Measurements from ENCODE around the gene F2RL1. TPM values are rescaled to one million over a fixed set of nuclear protein-coding genes. Genes with fewer than 3 reads are reported as not detected.

Gene F2RL1
- total and polyA plus RNA-seq, 2 of the 13 experiments (the other 11 are each of a cell fraction or from before 2014, with no cell fraction given), result 9.9 to 23.0 TPM

GRCh38 chr5:76852772-76853171 lies 33.9 kb downstream of the F2RL1 start:
- H4K20me1 ChIP-seq (ENCODE audit: insufficient read depth, low read length), result no peaks in the 10 kb centered on the region
- in situ Hi-C loops (cut with HindIII; ENCODE audit: extremely low pct_ligation_motif_present, low pct_unique_long_range_greater_than_20kb) (no loop called here), intact Hi-C loops (cut with micrococcal nuclease; ENCODE audit: unreplicated experiment) (no loop called here)
- FAIRE-seq (no peak), ATAC-seq (no peak), DNase-seq (ENCODE audit: low spot score) (no peak)
- no peak overlapping the region for H3K27ac ChIP-seq (ENCODE audit: extremely low read length, insufficient read depth, low read length)
- peaks cover 19% of the 10 kb centered on the region; the same call in 1 of the 2 replicates for H3K4me1 ChIP-seq (ENCODE audit: insufficient read depth, low read length)
- no peaks in the 10 kb centered on the region; a peak in 1 of 5 replicates for H3K27me3 ChIP-seq (ENCODE audit: control insufficient read depth in 1 of 2, insufficient read depth in 2 of 2, low read length in 2 of 2)
- no peak overlapping the region for H2AFZ ChIP-seq (ENCODE audit: low read length)
- H3K79me2 ChIP-seq (ENCODE audit: insufficient read depth, low read length), result no peaks in the 10 kb centered on the region
- H3K4me3 ChIP-seq (replicated peaks in 1 of 3; ENCODE audit: insufficient read depth in 1 of 3, low read depth in 2 of 3, low read length in 3 of 3), result no peak overlapping the region
- no peak overlapping the region for H3K4me2 ChIP-seq (ENCODE audit: low read depth, low read length)
- 5% methylated on average over 2 of the region's 2 CpGs for WGBS (ENCODE audit: low lambda C conversion rate)
- POLR2A ChIA-PET, result no interaction called here
- H3K9ac ChIP-seq (ENCODE audit: insufficient read depth, low read depth, low read length), result no peak overlapping the region
- H3K36me3 ChIP-seq (replicated peaks in 1 of 2; ENCODE audit: control insufficient read depth in 1 of 2, insufficient read depth in 2 of 2, low read length in 2 of 2), result no peaks in the 10 kb centered on the region
- BruUV-seq (replicated peaks), result no TSS peak
- CTCF ChIA-PET (ENCODE audit: low intra/inter-chr PET ratio, low total read pairs), result no interaction called here
- no peaks in the 10 kb centered on the region for H3K9me3 ChIP-seq (ENCODE audit: low read length)
- no peak for TF ChIP-seq GPBP1L1 (CRISPR knock-in tag; IDR thresholded peaks at IDR 0.05)
- no peak for TF ChIP-seq TIGD3 (CRISPR knock-in tag; IDR thresholded peaks at IDR 0.05; ENCODE audit: borderline replicate concordance)
- no peak for TF ChIP-seq CBX2 (IDR thresholded peaks at IDR 0.05; ENCODE audit: low read depth, low read length)
- TF ChIP-seq CBX2 (CRISPR knock-in tag; IDR thresholded peaks at IDR 0.05; ENCODE audit: low read depth), result no peak
- no peak for TF ChIP-seq ZBTB4 (CRISPR knock-in tag; IDR thresholded peaks at IDR 0.05; ENCODE audit: borderline replicate concordance)
- TF ChIP-seq ZBTB20 (CRISPR knock-in tag; IDR thresholded peaks at IDR 0.05; ENCODE audit: borderline replicate concordance, low read depth), result no peak
- TF ChIP-seq FIP1L1 (IDR thresholded peaks at IDR 0.05; ENCODE audit: borderline replicate concordance, insufficient read depth, low read depth, low read length), result no peak
- TF ChIP-seq MAF1 (CRISPR knock-in tag; IDR thresholded peaks at IDR 0.05; ENCODE audit: borderline replicate concordance), result no peak
- TF ChIP-seq DNMT1 (CRISPR knock-in tag; IDR thresholded peaks at IDR 0.05), result no peak
- TF ChIP-seq ARNTL (CRISPR knock-in tag; IDR thresholded peaks at IDR 0.05), result no peak
- TF ChIP-seq HINFP (CRISPR knock-in tag; IDR thresholded peaks at IDR 0.05; ENCODE audit: low read depth), result no peak
- TF ChIP-seq ZKSCAN5 (CRISPR knock-in tag; IDR thresholded peaks at IDR 0.05), result no peak
- no peak for TF ChIP-seq HNF4A (CRISPR knock-in tag; IDR thresholded peaks at IDR 0.05)
- TF ChIP-seq ZNF276 (CRISPR knock-in tag; IDR thresholded peaks at IDR 0.05; ENCODE audit: low read depth), result no peak
- TF ChIP-seq MTF1 (CRISPR knock-in tag; IDR thresholded peaks at IDR 0.05), result no peak
- TF ChIP-seq TRIM24 (CRISPR knock-in tag; IDR thresholded peaks at IDR 0.05), result no peak

Data from HepG2 (cell line).